Measurements from ENCODE around the gene SBF2. TPM values are rescaled to one million over a fixed set of nuclear protein-coding genes. Genes with fewer than 3 reads are reported as not detected.
A peak's percentile ranks its signal among the peaks of the same experiment; 100 is the strongest.

The SBF2 gene
- total and polyA plus RNA-seq, 9 of the 15 experiments (the other 6 are each of a cell fraction or from before 2014, with no cell fraction given): 0.80 to 9.5 (median 5.0) TPM

- TF ChIP-seq FOXO4 (CRISPR knock-in tag; IDR thresholded peaks at IDR 0.05) (no peak), TEAD1 (CRISPR knock-in tag; IDR thresholded peaks at IDR 0.05) (no peak), SPI1 (IDR thresholded peaks at IDR 0.05; ENCODE audit: borderline replicate concordance, low read depth, low read length) (no peak), ZNF592 (IDR thresholded peaks at IDR 0.05) (no peak)
Measured at GRCh38 chr11:10221342-10221741, 72.7 kb downstream of the SBF2 start (continued).

- DNase-seq (ENCODE audit: extremely low read depth in 1 of 4, low spot score in 3 of 4): no peak
- TF ChIP-seq TFE3 (CRISPR knock-in tag; IDR thresholded peaks at IDR 0.05): no peak
- TF ChIP-seq ATF7 (IDR thresholded peaks at IDR 0.05): 0 out of 2 replicates have a peak, but pooled peaks have one; percentile 30
- peak; percentile 87 for TF ChIP-seq NFIC (IDR thresholded peaks at IDR 0.05)
- no peak for TF ChIP-seq MLLT1 (IDR thresholded peaks at IDR 0.05)
- TF ChIP-seq NFIX (CRISPR knock-in tag; IDR thresholded peaks at IDR 0.05; ENCODE audit: low read depth): peak; percentile 59
- no peak for TF ChIP-seq MIER1 (IDR thresholded peaks at IDR 0.05; ENCODE audit: low read depth)
- WGBS (ENCODE audit: insufficient coverage, low coverage, missing lambda C conversion rate): 0% methylated on average over 3 of the region's 3 CpGs
- in situ Hi-C loops (cut with MboI) (loop anchor here (25.0 kb wide), 1 partner anchor 526 kb away; no protein-coding TSS in a partner anchor), intact Hi-C loops (cut with micrococcal nuclease) (no loop called here)
- Histone ChIP-seq H3K27ac (ENCODE audit: extremely low read depth, low read depth, low read length) (no peak overlapping the region), H3K4me2 (ENCODE audit: insufficient read depth, low read length) (no peak overlapping the region), H2AFZ (ENCODE audit: low read depth, low read length) (no peak overlapping the region), H3K27me3 (ENCODE audit: control insufficient read depth in 2 of 2, insufficient read depth in 2 of 2, low read length in 2 of 2) (peaks cover 0 to 5% of the 10 kb centered on the region in 2 experiments; a peak in 1 of 5 replicates), H4K20me1 (replicated peaks; ENCODE audit: control insufficient read depth, insufficient read depth, low read length) (no peaks in the 10 kb centered on the region; the same call in 1 of the 2 replicates), H3K9me3 (replicated peaks; ENCODE audit: control insufficient read depth, insufficient read depth, low read depth, low read length) (no peaks in the 10 kb centered on the region), H3K79me2 (ENCODE audit: control insufficient read depth, insufficient read depth, low read length) (no peaks in the 10 kb centered on the region), H3K4me1 (replicated peaks in 1 of 2; ENCODE audit: control insufficient read depth in 2 of 2, insufficient read depth in 2 of 2, low read length in 2 of 2) (no peaks in the 10 kb centered on the region), H3K9me1 (ENCODE audit: control insufficient read depth, insufficient read depth, low read length) (no peaks in the 10 kb centered on the region), H3K4me3 (no peak overlapping the region), H3K9ac (ENCODE audit: insufficient read depth in 1 of 2, low read depth in 2 of 2, low read length in 2 of 2) (no peak overlapping the region), H3K36me3 (ENCODE audit: control insufficient read depth, insufficient read depth, low read length) (no peaks in the 10 kb centered on the region)
- POLR2A ChIA-PET: no interaction called here
- BruUV-seq (replicated peaks): no TSS peak
- ATAC-seq: no peak
- no peak for FAIRE-seq
- CTCF ChIA-PET (ENCODE audit: low intra/inter-chr PET ratio): no interaction called here
Measured at GRCh38 chr11:10211470-10211869, 82.5 kb downstream of the SBF2 start.
